H7 (cell line): ENCODE measurements around the gene BRD1. TPM values are rescaled to one million over a fixed set of nuclear protein-coding genes. Genes with fewer than 3 reads are reported as not detected.

Experiments used
- DNase-seq: peaks from one replicate; pipeline ENCODE4 v3.0.0; 2012
- H3K27me3 ChIP-seq: 2 replicates; pipeline ENCODE4 v1.6.0; 2011; ENCODE audit warnings: mild to moderate bottlenecking, low read length; ENCODE audit not compliant: control insufficient read depth, insufficient read depth
- H3K36me3 ChIP-seq: replicated peaks from 2 replicates; pipeline ENCODE4 v1.5.1; 2011; ENCODE audit warnings: low read length; ENCODE audit not compliant: control insufficient read depth, insufficient read depth
- H3K4me3 ChIP-seq: 2 replicates; pipeline ENCODE4 v1.5.1; 2011; ENCODE audit warnings: low read depth, mild to moderate bottlenecking, control low read depth, low read length, moderate library complexity; ENCODE audit not compliant: insufficient read depth
- total RNA-seq: library from RNA; depleted of rRNA; stranded (reverse); fragments of >200 nt; shearing (Covaris generic); gene quantifications from 2 replicates; pipeline ENCODE4 v1.2.3, GENCODE V29; 2014

Gene BRD1
- total RNA-seq, 1 experiment from 2014 or later, result 24.9 TPM

DNA sequence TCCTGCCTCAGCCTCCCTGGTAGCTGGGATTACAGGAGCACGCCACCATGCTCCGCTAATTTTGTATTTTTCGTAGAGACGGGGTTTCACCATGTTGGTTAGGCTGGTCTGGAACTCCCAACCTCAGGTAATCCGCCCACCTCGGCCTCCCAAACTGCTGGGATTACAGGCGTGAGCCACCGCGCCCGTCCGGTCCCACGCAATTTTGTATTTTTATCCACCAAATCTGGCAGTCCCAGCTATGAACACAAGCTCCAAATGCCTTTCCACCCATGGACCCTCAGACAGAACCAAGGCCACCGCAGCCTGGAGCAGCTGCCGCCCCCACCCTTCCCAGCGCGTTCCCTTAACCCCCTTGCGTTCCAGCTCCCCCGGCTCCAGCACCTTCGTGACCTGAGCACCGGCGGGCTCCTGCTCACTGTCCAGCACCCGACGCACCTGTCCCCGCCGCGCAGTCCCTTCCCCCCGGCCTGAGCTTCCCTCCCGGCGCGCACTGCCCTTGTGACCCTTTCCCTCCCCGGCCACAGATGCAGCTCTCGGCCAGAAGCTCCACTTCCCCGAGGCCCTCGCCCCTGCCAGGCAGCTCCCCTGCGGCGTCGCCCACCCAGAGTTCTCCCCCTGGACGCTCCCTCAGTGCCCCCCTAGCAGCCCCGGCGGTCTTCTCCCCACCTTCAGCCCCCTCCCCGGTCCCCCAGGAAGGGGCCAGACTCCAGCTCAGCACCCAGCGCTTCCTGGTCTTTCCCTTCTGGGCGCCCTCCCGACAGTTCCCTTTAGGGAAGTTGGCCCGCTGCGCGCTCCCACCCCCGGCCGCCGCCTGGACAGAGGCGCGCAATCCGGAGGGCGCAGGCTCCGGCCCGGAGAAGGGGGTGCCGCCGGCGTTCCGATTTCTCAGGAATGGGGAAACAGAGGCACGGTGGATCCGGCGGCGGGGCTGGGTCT is 20.3 kb upstream of the BRD1 start:
- no peaks in the 10 kb centered on the region for H3K36me3 ChIP-seq
- DNase-seq, result peak; percentile 80
- peaks cover 74% of the 10 kb centered on the region for H3K27me3 ChIP-seq
- H3K4me3 ChIP-seq, result peak overlapping the region; percentile 48

GRCh38 chr22:49845666-49846459 is 18.2 kb upstream of the BRD1 start:
- Histone ChIP-seq H3K4me3 (no peak overlapping the region), H3K36me3 (no peaks in the 10 kb centered on the region), H3K27me3 (peaks cover 54% of the 10 kb centered on the region)
- DNase-seq, result no peak

DNA sequence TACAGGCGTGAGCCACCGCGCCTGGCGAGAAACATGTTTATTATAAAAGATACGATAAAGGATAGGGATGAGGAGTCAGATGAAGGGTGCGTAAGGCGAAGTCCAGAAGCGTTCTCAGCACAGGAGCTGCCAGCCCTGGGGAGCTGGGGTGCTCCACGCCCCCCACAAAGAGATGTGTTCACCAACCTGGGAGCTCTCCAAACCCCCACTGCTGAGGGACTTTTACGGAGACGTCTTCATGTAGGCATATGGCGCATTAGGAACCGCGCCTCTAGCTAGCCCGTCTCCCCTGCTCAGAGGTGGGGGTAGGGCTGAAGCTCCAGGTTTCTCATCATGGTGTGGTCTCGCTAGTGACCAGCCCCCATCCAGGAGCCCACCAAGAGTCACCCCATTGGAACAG is 17.6 kb upstream of the BRD1 start:
- H3K4me3 ChIP-seq, result no peak overlapping the region
- H3K36me3 ChIP-seq, result no peaks in the 10 kb centered on the region
- H3K27me3 ChIP-seq, result peaks cover 48% of the 10 kb centered on the region
- no peak for DNase-seq

GRCh38 chr22:49838771-49839717 is 11.4 kb upstream of the BRD1 start:
- Histone ChIP-seq H3K4me3 (peak overlapping the region; percentile 32), H3K27me3 (no peaks in the 10 kb centered on the region; the same call in 1 of the 2 replicates), H3K36me3 (no peaks in the 10 kb centered on the region)
- DNase-seq, result peak; percentile 86

- Histone ChIP-seq H3K4me3 (no peak overlapping the region), H3K27me3 (no peaks in the 10 kb centered on the region), H3K36me3 (no peaks in the 10 kb centered on the region)
- no peak for DNase-seq
Measured at GRCh38 chr22:49833340-49834007, 5.8 kb upstream of the BRD1 start.

- H3K27me3 ChIP-seq, result peaks cover 1% of the 10 kb centered on the region; the same call in 1 of the 2 replicates
- DNase-seq, result no peak
- H3K4me3 ChIP-seq, result no peak overlapping the region
- H3K36me3 ChIP-seq, result peaks cover 1% of the 10 kb centered on the region
Measured at GRCh38 chr22:49829044-49829853, 1.6 kb upstream of the BRD1 start.

DNA sequence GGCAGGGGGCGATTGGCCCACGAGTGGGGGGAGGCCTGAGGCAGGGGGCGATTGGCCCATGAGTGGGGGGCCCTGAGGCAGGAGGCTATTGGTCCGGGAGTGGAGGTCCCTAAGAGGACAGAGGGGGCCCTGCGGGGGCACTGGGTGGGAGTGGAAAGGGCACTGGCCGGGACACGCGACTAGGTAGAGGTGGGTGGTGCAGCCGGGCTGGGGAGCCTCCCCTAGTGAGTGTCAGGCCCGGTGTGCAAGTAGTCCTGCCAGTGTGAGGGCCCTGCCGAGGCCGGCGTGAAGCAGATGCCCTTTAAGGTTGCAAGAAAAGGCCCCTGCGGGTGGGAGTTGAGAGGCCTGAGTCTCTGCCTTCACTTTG is 909 bp upstream of the BRD1 start:
- peaks cover 1% of the 10 kb centered on the region; the same call in 1 of the 2 replicates for H3K27me3 ChIP-seq
- H3K36me3 ChIP-seq, result peaks cover 4% of the 10 kb centered on the region
- no peak overlapping the region for H3K4me3 ChIP-seq
- peak; percentile 47 for DNase-seq

DNA sequence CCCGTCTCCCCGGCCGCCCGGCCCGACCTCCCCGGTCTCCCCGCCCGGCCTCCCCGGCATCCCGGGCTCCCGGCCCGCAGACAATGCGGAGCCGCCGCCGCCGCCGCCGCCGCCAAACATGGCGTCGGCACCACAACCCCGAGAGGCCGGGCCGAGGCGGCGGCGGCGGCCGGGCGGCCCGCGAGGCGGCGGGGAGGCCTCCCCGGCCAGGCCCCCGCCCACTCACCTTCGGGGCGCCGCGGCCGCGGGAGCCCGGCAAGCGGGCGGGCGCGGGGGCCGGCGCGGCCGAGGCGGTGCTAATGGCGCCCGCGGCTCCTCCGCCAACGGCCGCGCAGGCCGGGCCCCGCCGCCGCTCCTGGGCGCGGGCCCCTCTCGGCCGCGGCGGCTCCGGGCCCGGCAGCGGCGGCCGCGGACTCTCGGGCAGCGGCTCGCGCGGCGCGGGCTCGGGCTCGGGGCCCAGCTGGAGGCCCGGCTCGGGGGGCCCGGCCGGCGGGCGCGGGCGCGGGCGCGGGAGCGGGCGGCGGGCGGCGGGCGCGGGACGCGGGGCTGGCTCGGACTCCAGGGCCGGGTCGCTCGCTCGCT is 311 bp downstream of the BRD1 start:
- no peak for DNase-seq
- Histone ChIP-seq H3K4me3 (peak overlapping the region; percentile 71), H3K36me3 (peaks cover 12% of the 10 kb centered on the region), H3K27me3 (peaks cover 1% of the 10 kb centered on the region; the same call in 1 of the 2 replicates)

DNA sequence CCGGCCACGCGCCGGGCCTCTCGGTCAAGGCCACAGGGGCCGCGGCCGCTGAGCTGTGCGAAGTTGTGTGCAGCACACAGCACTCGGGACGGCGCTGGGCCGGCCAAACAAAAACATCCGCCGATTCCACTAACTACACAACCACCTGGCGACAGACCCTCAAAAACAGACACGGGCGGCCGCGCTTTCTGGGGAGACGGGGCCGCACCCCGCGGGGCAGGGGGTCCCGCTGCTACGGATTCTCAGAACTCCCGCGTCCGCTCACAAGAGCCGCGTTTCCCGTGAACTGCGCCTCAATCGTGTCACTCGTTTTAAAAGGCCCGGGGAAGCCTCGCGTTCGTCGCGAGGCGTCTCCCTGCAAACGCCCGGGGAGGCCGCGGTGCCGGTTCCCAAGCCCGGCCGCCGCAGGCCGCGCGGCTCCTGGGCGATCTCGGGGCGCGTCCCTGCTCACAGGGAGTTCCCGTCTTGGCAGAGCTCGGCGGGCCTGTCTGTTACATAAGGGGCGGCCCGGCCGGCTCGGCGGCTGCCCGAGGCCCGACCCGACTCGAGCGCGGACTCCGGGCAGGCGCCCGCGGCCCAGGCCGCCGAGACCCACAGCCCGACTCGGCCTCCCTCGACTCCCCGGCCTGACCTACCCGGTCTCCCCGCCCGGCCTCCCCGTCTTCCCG is 936 bp downstream of the BRD1 start:
- Histone ChIP-seq H3K27me3 (peaks cover 1% of the 10 kb centered on the region; the same call in 1 of the 2 replicates), H3K4me3 (peak overlapping the region; percentile 71), H3K36me3 (peaks cover 12% of the 10 kb centered on the region)
- DNase-seq, result peak; percentile 78

- Histone ChIP-seq H3K4me3 (peak overlapping the region; percentile 71), H3K27me3 (peaks cover 1% of the 10 kb centered on the region; the same call in 1 of the 2 replicates), H3K36me3 (peaks cover 13% of the 10 kb centered on the region)
- DNase-seq, result peak; percentile 66
Measured at GRCh38 chr22:49825944-49826602, 1.6 kb downstream of the BRD1 start.

DNA sequence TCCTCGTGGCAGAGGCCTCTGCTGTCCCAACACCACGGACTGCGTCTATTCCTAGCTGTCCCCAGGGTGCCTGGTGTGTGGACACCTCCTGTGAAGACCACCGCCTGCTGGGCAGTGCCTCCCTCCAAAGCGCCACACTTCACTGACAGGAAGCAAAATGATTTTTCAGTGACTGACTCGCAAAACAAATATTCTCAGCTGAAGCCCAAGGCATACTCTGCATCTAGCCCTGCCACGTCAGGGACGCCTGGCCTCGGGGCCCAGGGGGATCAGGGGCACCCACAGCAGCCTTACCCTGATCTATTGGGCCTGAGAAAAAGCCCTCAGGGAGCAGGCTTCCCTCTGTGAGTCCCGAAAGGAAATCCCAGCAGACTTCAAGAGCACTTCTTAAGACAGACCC is 2.2 kb downstream of the BRD1 start:
- no peak for DNase-seq
- H3K36me3 ChIP-seq, result peaks cover 19% of the 10 kb centered on the region
- no peak overlapping the region for H3K4me3 ChIP-seq
- peaks cover 1% of the 10 kb centered on the region; the same call in 1 of the 2 replicates for H3K27me3 ChIP-seq

DNA sequence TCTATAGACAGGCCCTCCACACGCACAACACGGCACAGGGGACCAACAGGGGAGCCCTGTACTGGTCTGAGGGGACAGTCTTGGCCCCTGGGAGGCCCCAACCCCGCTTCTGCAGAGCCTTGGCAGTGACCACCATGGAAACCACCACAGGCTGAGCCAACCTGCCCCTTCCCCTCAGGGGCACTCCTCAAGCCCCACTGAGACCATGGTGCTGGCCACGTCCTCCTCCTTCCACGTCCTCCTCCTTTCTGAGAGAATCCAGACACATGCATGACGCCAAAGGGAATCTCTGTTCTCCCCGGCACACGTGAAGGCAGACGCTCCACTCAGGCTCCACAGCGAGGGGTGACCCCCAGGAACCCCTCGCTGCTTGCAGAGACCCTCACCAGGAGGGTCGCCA is 2.7 kb downstream of the BRD1 start:
- Histone ChIP-seq H3K27me3 (peaks cover 1% of the 10 kb centered on the region; the same call in 1 of the 2 replicates), H3K4me3 (no peak overlapping the region), H3K36me3 (peaks cover 22% of the 10 kb centered on the region)
- DNase-seq, result no peak
